ENCODE measurements around the gene GPATCH2L.

Gene GPATCH2L

DNA sequence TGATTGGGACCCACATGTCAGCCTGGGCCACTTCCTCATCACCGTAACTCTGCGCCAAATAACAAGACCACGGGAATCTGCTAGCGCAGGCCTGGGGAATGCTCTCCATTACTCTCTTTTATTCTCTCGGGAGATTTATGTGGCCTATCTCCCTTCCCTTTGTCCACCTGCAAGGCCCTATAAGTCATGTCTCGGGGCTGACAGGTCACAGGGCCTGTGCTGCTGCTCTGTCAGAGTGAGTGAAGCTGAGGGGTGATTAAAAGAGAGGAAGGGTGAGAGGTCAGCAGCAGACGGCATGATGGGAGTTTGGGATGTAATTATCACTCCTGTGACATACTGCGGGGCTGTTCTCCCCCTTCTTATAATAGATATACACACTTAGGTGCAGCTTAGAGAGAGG lies 26.2 kb upstream of the GPATCH2L start:
- TF ChIP-seq, protein P1, sequence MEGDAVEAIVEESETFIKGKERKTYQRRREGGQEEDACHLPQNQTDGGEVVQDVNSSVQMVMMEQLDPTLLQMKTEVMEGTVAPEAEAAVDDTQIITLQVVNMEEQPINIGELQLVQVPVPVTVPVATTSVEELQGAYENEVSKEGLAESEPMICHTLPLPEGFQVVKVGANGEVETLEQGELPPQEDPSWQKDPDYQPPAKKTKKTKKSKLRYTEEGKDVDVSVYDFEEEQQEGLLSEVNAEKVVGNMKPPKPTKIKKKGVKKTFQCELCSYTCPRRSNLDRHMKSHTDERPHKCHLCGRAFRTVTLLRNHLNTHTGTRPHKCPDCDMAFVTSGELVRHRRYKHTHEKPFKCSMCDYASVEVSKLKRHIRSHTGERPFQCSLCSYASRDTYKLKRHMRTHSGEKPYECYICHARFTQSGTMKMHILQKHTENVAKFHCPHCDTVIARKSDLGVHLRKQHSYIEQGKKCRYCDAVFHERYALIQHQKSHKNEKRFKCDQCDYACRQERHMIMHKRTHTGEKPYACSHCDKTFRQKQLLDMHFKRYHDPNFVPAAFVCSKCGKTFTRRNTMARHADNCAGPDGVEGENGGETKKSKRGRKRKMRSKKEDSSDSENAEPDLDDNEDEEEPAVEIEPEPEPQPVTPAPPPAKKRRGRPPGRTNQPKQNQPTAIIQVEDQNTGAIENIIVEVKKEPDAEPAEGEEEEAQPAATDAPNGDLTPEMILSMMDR (conservative IDR thresholded peaks at IDR 0.05; ENCODE audit: low read depth), result no peak
- ChIA-PET POLR2A (ENCODE audit: low non-redundant PET) (no interaction called here), CTCF (no interaction called here)
- no peak overlapping the region for H3K27ac ChIP-seq
- no peak for DNase-seq (ENCODE audit: low spot score)

DNA sequence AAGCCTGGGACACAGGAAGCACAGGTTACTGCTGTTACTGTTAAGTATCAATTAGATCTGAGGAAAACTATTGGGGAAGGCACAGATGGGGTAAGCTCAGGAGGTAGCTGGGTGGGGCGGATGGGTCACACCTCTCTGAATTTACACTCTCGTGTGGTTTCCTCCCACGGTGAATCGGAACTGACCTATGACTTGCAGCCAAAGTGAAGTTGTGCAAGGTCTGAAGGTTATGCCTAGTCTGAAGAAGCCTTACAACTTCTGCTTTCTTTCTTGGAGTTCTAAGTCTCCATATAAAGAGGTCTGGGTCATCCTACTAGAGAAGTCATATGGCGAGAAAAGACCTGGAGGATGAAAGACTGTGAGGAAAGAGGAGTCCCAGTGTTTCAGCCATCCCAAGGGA lies 25.6 kb upstream of the GPATCH2L start:
- CTCF ChIA-PET, result no interaction called here
- H3K27ac ChIP-seq, result no peak overlapping the region
- POLR2A ChIA-PET (ENCODE audit: low non-redundant PET), result no interaction called here
- no peak for DNase-seq (ENCODE audit: low spot score)
- TF ChIP-seq, protein P1 (conservative IDR thresholded peaks at IDR 0.05; ENCODE audit: low read depth), result no peak

DNA sequence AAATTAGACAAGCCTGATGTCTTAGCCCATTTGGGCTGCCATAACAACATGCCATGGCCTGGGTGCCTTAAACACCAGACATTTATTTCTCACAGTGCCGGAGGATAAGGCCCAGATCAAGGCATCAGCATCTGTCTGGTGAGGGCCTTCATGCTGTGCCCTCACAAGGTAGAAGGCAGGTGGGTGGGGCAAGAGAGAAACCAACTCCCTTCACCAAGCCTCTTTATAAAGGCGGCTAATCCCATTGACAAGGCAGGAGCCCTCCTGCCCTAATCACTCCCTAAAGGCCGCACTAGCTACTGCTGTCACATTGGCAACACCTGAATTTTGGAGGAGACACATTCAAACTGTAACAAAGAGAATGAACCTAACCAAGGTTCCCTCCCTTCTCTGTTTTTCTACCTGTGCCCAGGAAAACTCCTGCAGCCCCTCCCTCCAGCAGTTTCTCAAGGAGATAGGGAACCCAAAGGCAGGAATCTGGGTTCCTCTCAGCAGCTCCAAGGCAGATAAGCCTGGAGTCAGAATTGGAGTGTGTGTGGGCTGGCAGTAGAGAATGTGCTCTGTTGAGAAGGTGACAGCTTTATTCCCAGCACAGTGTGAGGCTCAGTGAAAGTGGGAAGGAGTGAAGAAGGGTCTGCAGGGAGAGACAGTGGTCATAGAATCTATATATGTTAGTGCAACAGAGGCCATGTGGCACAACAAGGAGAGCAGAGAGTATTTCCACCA lies 21.7 kb upstream of the GPATCH2L start:
- TF ChIP-seq, protein P1 (conservative IDR thresholded peaks at IDR 0.05; ENCODE audit: low read depth), result no peak
- DNase-seq (ENCODE audit: low spot score), result no peak
- CTCF ChIA-PET, result no interaction called here
- no peak overlapping the region for H3K27ac ChIP-seq
- POLR2A ChIA-PET (ENCODE audit: low non-redundant PET), result no interaction called here

DNA sequence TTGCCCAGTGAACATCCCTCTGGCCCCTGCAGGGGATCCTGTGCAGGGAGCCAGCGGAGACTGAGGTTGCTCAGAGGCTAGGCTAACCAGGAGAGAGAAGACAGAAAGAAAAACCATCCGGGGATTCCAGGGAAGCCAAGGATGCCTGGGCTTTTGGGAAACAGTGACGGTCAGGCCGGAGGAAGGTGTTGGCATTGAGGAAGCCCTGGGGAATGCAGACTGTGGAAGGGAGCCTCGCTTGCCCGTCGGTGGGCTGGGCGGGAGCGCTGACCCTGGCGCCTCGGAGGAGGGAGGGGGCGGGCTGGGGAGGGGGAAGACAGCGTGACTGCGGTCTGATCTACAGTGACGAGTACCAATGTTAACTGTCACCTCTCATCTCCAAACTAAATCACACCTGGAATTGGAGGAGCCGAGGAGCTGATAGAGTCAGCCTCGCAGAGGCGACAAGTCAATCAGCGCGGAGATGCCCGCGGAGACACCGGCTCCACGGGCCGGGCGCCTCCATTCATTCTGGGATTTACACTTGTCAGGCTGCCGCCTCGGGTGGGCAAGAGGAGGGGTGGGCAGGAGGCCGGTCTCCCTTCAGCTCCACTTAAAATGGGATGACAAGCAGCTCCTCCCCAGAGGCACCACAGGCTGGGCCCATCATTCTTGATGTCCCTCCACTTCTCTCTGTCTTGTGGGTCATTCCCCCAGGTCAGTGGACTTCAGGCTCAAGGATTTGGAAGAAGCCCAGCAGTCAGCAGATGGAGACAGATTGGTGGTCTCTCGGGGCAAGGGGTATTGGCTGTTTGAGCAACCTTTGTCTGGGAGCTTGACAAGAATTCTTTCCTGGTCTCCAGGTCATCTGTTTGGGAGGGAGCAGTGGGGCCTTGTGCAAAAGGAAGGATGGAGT lies 20.4 kb upstream of the GPATCH2L start:
- no peak overlapping the region for H3K27ac ChIP-seq
- no peak for DNase-seq (ENCODE audit: low spot score)
- CTCF ChIA-PET, result no interaction called here
- POLR2A ChIA-PET (ENCODE audit: low non-redundant PET), result no interaction called here
- TF ChIP-seq, protein P1 (conservative IDR thresholded peaks at IDR 0.05; ENCODE audit: low read depth), result no peak

DNA sequence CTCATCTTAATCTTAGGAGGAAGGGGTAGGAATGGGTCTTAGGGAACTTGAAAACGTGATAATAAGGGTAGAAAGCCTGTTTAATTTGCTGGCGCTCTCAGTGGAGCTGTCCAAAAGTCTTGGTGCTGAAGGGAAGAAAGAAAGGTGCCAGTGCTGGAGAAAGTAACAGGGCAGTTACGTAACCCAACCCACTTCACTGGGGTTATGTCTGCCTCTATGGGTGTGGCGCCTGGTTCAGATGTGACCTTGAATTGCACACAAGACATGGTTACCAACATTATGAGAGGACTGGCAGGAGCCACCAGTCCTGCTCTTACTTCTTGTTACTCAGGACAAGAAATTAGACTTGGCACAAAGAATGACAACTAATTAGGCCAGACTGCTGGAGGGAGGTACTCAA lies 18.6 kb upstream of the GPATCH2L start:
- CTCF ChIA-PET, result no interaction called here
- H3K27ac ChIP-seq, result no peak overlapping the region
- TF ChIP-seq, protein P1 (conservative IDR thresholded peaks at IDR 0.05; ENCODE audit: low read depth), result no peak
- POLR2A ChIA-PET (ENCODE audit: low non-redundant PET), result no interaction called here
- peak; percentile 38 for DNase-seq (ENCODE audit: low spot score)

DNA sequence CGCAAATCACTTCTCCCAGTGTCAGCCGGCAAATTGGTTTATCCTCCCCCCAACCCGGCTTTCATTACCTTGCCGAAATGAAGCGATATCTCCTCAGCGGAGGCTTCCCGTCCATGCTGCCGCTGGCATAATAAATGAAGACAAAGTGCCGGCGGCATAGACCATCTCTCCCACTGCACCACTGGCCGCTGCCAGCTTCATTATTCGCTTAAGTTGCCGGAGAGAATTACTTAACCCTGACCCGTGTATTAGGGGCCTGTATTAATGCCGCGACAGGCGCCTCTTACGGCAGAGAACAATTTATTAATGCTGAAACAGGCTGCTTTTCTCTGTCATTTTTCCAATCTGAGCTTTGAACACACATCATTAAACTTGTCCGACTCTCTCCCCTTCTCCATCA lies 17.5 kb upstream of the GPATCH2L start:
- TF ChIP-seq, protein P1 (conservative IDR thresholded peaks at IDR 0.05; ENCODE audit: low read depth), result no peak
- DNase-seq (ENCODE audit: low spot score), result no peak
- ChIA-PET POLR2A (ENCODE audit: low non-redundant PET) (no interaction called here), CTCF (interaction anchor here (0.6 kb wide), 1 partner anchor 72 kb away, joined by 4 read pairs; no protein-coding TSS in a partner anchor)
- H3K27ac ChIP-seq, result no peak overlapping the region
